ENCODE measurements around the gene LMNA. TPM values are rescaled to one million over a fixed set of nuclear protein-coding genes. Genes with fewer than 3 reads are reported as not detected.

The LMNA gene
- total RNA-seq, 1 experiment from 2014 or later: 68.8 TPM

- POLR2A ChIA-PET: interaction anchor here (0.8 to 3.1 kb wide), 7 partner anchors 8 to 26 kb away, joined by 3 to 12 read pairs (median 3); partner anchors contain the start of gene LMNA
- DNase-seq (ENCODE audit: low spot score): peak; percentile 44
- CTCF ChIA-PET: interaction anchor here (0.6 to 29.6 kb wide), 12 partner anchors 7 to 166 kb away, joined by 3 to 1176 read pairs (median 6); partner anchors contain the start of genes LMNA and RAB25
- no peaks in the 10 kb centered on the region for H3K27me3 Mint-ChIP-seq (ENCODE audit: low read depth)
- no peaks in the 10 kb centered on the region for H3K36me3 Mint-ChIP-seq
- H3K4me1 Mint-ChIP-seq: peaks cover 60% of the 10 kb centered on the region
- peak; percentile 5 for ATAC-seq
- no peaks in the 10 kb centered on the region for H3K9me3 Mint-ChIP-seq
- TF ChIP-seq ERG (CRISPR knock-in tag; IDR thresholded peaks at IDR 0.05): no peak
- TF ChIP-seq FOXP1 (CRISPR knock-in tag; IDR thresholded peaks at IDR 0.05; ENCODE audit: borderline replicate concordance): 0 out of 2 replicates have a peak, but pooled peaks have one; percentile 15
- H3K27ac Mint-ChIP-seq: peak overlapping the region; percentile 62
- no peak overlapping the region for H3K4me3 Mint-ChIP-seq
Measured at GRCh38 chr1:156104065-156104810, 10.3 kb upstream of the LMNA start.

GRCh38 chr1:156104861-156105832, 9.4 kb upstream of the LMNA start:
- ATAC-seq (peak; percentile 52), DNase-seq (ENCODE audit: low spot score) (peak; percentile 57)
- no peaks in the 10 kb centered on the region for H3K36me3 Mint-ChIP-seq
- TF ChIP-seq SMAD3 (CRISPR knock-in tag; IDR thresholded peaks at IDR 0.05; ENCODE audit: borderline replicate concordance) (0 out of 2 replicates have a peak, but pooled peaks have one; percentile 43), NR2C2 (CRISPR knock-in tag; IDR thresholded peaks at IDR 0.05) (no peak), ZNF121 (CRISPR knock-in tag; IDR thresholded peaks at IDR 0.05) (0 out of 2 replicates have a peak, but pooled peaks have one; percentile 56), FOXP1 (CRISPR knock-in tag; IDR thresholded peaks at IDR 0.05; ENCODE audit: borderline replicate concordance) (0 out of 2 replicates have a peak, but pooled peaks have one; percentile 11)
- ChIA-PET CTCF (interaction anchor here (0.7 to 29.6 kb wide), 13 partner anchors 8 to 167 kb away, joined by 3 to 1176 read pairs (median 5); partner anchors contain the start of genes LMNA and RAB25), POLR2A (interaction anchor here (0.9 to 3.1 kb wide), 6 partner anchors 8 to 24 kb away, joined by 3 to 12 read pairs (median 6); partner anchors contain the start of gene LMNA)
- H3K27ac Mint-ChIP-seq: peak overlapping the region; percentile 95
- H3K9me3 Mint-ChIP-seq: no peaks in the 10 kb centered on the region
- peaks cover 1% of the 10 kb centered on the region; the same call in 1 of the 2 replicates for H3K27me3 Mint-ChIP-seq (ENCODE audit: low read depth)
- H3K4me3 Mint-ChIP-seq: peak overlapping the region; percentile 69
- peaks cover 60% of the 10 kb centered on the region for H3K4me1 Mint-ChIP-seq

GRCh38 chr1:156106624-156107488, 7.7 kb upstream of the LMNA start:
- peak; percentile 63 for ATAC-seq
- POLR2A ChIA-PET: interaction anchor here (0.7 to 1.8 kb wide), 13 partner anchors 8 to 913 kb away, joined by 3 to 12 read pairs (median 5); partner anchors contain the start of genes ARHGEF2, LMNA, MEX3A and PMF1

More at GRCh38 chr1:156106624-156107488, 7.7 kb upstream of the LMNA start:
- Mint-ChIP-seq H3K4me1 (peaks cover 50% of the 10 kb centered on the region), H3K27me3 (ENCODE audit: low read depth) (peaks cover 3% of the 10 kb centered on the region; the same call in 1 of the 2 replicates), H3K27ac (peak overlapping the region; percentile 96), H3K36me3 (no peaks in the 10 kb centered on the region), H3K4me3 (peak overlapping the region; percentile 69), H3K9me3 (no peaks in the 10 kb centered on the region)
- CTCF ChIA-PET: interaction anchor here (1.0 to 29.6 kb wide), 12 partner anchors 10 to 129 kb away, joined by 3 to 1176 read pairs (median 4); partner anchors contain the start of genes ARHGEF2, LMNA, PMF1 and RAB25
- TF ChIP-seq ZNF671 (CRISPR knock-in tag; IDR thresholded peaks at IDR 0.05) (no peak), TEAD4 (CRISPR knock-in tag; IDR thresholded peaks at IDR 0.05) (peak; percentile 62; the same call in 1 of the 2 replicates), PRDM15 (CRISPR knock-in tag; IDR thresholded peaks at IDR 0.05) (peak; percentile 86), TEAD1 (CRISPR knock-in tag; IDR thresholded peaks at IDR 0.05) (peak; percentile 83; the same call in 1 of the 2 replicates)
- DNase-seq (ENCODE audit: low spot score): peak; percentile 72
